ENCODE data around the gene GRID1.

- TF ChIP-seq, protein P1, sequence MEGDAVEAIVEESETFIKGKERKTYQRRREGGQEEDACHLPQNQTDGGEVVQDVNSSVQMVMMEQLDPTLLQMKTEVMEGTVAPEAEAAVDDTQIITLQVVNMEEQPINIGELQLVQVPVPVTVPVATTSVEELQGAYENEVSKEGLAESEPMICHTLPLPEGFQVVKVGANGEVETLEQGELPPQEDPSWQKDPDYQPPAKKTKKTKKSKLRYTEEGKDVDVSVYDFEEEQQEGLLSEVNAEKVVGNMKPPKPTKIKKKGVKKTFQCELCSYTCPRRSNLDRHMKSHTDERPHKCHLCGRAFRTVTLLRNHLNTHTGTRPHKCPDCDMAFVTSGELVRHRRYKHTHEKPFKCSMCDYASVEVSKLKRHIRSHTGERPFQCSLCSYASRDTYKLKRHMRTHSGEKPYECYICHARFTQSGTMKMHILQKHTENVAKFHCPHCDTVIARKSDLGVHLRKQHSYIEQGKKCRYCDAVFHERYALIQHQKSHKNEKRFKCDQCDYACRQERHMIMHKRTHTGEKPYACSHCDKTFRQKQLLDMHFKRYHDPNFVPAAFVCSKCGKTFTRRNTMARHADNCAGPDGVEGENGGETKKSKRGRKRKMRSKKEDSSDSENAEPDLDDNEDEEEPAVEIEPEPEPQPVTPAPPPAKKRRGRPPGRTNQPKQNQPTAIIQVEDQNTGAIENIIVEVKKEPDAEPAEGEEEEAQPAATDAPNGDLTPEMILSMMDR (conservative IDR thresholded peaks at IDR 0.05): no peak
- TF ChIP-seq EZH2 (IDR thresholded peaks at IDR 0.05; ENCODE audit: low read depth): no peak
These were observed 264.6 kb downstream of the GRID1 start for GRCh38 chr10:86102031-86102430.
